Measurements from ENCODE around the gene ZNF599. TPM values are rescaled to one million over a fixed set of nuclear protein-coding genes. Genes with fewer than 3 reads are reported as not detected.

The ZNF599 gene
- total and polyA plus RNA-seq, 2 of the 13 experiments (the other 11 are each of a cell fraction or from before 2014, with no cell fraction given) = 5.8 to 7.3 TPM

DNA sequence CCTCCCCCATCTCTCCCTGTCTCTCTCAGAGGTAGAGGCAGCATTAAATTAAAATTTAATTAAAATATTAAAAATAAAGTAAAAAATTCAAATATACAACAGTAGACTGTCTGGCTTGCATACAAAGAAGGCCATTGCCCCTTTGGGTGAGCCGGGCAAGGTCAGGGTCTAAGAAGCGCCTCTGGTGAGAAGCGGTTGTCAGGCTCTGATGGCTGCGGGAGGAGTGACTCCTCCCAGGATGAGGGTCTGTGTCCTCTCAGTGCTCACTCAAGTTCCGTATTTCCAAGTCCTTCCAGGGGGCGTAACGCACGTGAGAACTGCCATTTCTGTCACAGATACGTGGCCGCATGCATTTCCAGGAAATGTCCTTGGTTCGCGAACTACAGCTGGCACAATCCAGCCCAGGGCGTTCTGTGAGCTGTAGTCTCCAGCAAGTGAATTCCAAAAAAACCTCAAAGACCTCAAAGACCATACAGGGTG is 39.7 kb downstream of the ZNF599 start (continued):
- TF ChIP-seq, protein P1, sequence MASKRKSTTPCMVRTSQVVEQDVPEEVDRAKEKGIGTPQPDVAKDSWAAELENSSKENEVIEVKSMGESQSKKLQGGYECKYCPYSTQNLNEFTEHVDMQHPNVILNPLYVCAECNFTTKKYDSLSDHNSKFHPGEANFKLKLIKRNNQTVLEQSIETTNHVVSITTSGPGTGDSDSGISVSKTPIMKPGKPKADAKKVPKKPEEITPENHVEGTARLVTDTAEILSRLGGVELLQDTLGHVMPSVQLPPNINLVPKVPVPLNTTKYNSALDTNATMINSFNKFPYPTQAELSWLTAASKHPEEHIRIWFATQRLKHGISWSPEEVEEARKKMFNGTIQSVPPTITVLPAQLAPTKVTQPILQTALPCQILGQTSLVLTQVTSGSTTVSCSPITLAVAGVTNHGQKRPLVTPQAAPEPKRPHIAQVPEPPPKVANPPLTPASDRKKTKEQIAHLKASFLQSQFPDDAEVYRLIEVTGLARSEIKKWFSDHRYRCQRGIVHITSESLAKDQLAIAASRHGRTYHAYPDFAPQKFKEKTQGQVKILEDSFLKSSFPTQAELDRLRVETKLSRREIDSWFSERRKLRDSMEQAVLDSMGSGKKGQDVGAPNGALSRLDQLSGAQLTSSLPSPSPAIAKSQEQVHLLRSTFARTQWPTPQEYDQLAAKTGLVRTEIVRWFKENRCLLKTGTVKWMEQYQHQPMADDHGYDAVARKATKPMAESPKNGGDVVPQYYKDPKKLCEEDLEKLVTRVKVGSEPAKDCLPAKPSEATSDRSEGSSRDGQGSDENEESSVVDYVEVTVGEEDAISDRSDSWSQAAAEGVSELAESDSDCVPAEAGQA (IDR thresholded peaks at IDR 0.05; ENCODE audit: low read depth) = no peak
- TF ChIP-seq, protein P1 (CRISPR knock-in tag; IDR thresholded peaks at IDR 0.05; ENCODE audit: borderline replicate concordance) = no peak
- TF ChIP-seq FIP1L1 (IDR thresholded peaks at IDR 0.05; ENCODE audit: borderline replicate concordance, insufficient read depth, low read depth, low read length) = no peak
- TF ChIP-seq, protein P2, sequence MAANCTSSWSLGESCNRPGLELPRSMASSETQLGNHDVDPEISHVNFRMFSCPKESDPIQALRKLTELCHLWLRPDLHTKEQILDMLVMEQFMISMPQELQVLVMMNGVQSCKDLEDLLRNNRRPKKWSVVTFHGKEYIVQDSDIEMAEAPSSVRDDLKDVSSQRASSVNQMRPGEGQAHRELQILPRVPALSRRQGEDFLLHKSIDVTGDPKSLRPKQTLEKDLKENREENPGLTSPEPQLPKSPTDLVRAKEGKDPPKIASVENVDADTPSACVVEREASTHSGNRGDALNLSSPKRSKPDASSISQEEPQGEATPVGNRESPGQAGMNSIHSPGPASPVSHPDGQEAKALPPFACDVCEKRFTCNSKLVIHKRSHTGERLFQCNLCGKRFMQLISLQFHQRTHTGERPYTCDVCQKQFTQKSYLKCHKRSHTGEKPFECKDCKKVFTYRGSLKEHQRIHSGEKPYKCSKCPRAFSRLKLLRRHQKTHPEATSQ (CRISPR knock-in tag; IDR thresholded peaks at IDR 0.05; ENCODE audit: borderline replicate concordance) = 0 out of 2 replicates have a peak, but pooled peaks have one; percentile 20
- TF ChIP-seq ZNF709 (CRISPR knock-in tag; IDR thresholded peaks at IDR 0.05) = no peak
- TF ChIP-seq ZNF451 (CRISPR knock-in tag; IDR thresholded peaks at IDR 0.05) = 0 out of 2 replicates have a peak, but pooled peaks have one; percentile 24
- TF ChIP-seq, protein P3, sequence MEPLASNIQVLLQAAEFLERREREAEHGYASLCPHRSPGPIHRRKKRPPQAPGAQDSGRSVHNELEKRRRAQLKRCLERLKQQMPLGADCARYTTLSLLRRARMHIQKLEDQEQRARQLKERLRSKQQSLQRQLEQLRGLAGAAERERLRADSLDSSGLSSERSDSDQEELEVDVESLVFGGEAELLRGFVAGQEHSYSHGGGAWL (CRISPR knock-in tag; IDR thresholded peaks at IDR 0.05) = peak; percentile 23; the same call in 1 of the 2 replicates
- TF ChIP-seq FOXK2 (IDR thresholded peaks at IDR 0.05) = no peak
- no peak for TF ChIP-seq ZNF3 (CRISPR knock-in tag; IDR thresholded peaks at IDR 0.05)
- TF ChIP-seq, protein P4, sequence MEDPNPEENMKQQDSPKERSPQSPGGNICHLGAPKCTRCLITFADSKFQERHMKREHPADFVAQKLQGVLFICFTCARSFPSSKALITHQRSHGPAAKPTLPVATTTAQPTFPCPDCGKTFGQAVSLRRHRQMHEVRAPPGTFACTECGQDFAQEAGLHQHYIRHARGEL (CRISPR knock-in tag; IDR thresholded peaks at IDR 0.05) = no peak
- TF ChIP-seq MYC (CRISPR knock-in tag; IDR thresholded peaks at IDR 0.05; ENCODE audit: borderline replicate concordance) = peak; percentile 38
- TF ChIP-seq ELF1 (CRISPR knock-in tag; IDR thresholded peaks at IDR 0.05) = no peak
- TF ChIP-seq, protein P5, sequence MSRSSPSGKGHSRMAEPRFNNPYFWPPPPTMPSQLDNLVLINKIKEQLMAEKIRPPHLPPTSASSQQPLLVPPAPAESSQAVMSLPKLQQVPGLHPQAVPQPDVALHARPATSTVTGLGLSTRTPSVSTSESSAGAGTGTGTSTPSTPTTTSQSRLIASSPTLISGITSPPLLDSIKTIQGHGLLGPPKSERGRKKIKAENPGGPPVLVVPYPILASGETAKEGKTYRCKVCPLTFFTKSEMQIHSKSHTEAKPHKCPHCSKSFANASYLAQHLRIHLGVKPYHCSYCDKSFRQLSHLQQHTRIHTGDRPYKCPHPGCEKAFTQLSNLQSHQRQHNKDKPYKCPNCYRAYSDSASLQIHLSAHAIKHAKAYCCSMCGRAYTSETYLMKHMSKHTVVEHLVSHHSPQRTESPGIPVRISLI (CRISPR knock-in tag; IDR thresholded peaks at IDR 0.05; ENCODE audit: borderline replicate concordance) = no peak
- no peak for TF ChIP-seq ZBTB21 (CRISPR knock-in tag; IDR thresholded peaks at IDR 0.05)
- no peak for TF ChIP-seq ZNF446 (CRISPR knock-in tag; IDR thresholded peaks at IDR 0.05)
- TF ChIP-seq, protein P6, sequence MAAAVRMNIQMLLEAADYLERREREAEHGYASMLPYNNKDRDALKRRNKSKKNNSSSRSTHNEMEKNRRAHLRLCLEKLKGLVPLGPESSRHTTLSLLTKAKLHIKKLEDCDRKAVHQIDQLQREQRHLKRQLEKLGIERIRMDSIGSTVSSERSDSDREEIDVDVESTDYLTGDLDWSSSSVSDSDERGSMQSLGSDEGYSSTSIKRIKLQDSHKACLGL (CRISPR knock-in tag; IDR thresholded peaks at IDR 0.05) = no peak
- TF ChIP-seq, protein P7, sequence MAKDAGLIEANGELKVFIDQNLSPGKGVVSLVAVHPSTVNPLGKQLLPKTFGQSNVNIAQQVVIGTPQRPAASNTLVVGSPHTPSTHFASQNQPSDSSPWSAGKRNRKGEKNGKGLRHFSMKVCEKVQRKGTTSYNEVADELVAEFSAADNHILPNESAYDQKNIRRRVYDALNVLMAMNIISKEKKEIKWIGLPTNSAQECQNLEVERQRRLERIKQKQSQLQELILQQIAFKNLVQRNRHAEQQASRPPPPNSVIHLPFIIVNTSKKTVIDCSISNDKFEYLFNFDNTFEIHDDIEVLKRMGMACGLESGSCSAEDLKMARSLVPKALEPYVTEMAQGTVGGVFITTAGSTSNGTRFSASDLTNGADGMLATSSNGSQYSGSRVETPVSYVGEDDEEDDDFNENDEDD (CRISPR knock-in tag; IDR thresholded peaks at IDR 0.05; ENCODE audit: borderline replicate concordance) = peak; percentile 32
- no peak for TF ChIP-seq SNAPC2 (CRISPR knock-in tag; IDR thresholded peaks at IDR 0.05)
- TF ChIP-seq NFKBIZ (CRISPR knock-in tag; IDR thresholded peaks at IDR 0.05) = no peak
- 0 out of 2 replicates have a peak, but pooled peaks have one; percentile 3 for TF ChIP-seq SRY (CRISPR knock-in tag; IDR thresholded peaks at IDR 0.05)

All from HepG2 (cell line).